ENCODE results near the gene TCF19.

DNA sequence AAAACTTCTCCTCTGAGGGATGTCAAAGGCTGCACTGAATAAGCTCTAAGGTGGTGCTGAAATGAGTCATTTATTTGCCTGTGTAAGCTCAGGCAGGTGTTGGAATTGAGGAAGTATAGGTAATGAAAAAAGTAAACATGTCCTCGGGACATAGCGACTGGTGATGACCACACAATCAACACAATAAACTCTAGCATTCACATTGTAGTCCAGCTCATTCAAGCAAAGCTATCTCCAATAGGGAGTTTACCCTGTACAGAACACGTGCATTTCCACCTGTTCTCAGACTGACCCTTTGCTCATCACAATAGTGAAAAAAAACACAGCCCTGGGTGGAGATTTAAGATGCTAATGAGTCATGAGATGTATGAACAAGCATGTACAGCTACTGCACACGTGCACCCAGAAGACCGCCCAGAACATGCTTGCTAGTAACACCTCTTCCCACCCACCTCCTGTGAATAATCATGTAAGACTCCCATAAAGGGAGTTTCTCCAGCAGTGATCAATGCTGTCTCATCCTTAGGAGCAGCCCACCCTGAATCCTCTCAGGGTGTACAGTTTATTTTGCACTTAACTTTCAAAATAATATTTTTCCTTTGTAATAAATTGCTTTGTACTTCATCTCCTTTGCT is 45.1 kb downstream of the TCF19 start:
- TF ChIP-seq ZNF114 (CRISPR knock-in tag; IDR thresholded peaks at IDR 0.05) (no peak), CTCF (conservative IDR thresholded peaks at IDR 0.05; ENCODE audit: low read depth in 2 of 2) (no peak), POLR2AphosphoS5 (IDR thresholded peaks at IDR 0.05; ENCODE audit: low read depth) (no peak), REST (IDR thresholded peaks at IDR 0.05; ENCODE audit: unreplicated experiment) (no peak)

Data from GM23338 (cell line).